GM12872 (cell line): Measurements from ENCODE around the gene GFRA1.

Experiments
- TF ChIP-seq, protein P1 (sequence below): IDR thresholded peaks from 3 replicates; pipeline ENCODE4 v1.5.1; 2011; ENCODE audit warnings: low read depth, mild to moderate bottlenecking, low read length, moderate library complexity; ENCODE audit not compliant: insufficient read depth

GFRA1 gene

DNA sequence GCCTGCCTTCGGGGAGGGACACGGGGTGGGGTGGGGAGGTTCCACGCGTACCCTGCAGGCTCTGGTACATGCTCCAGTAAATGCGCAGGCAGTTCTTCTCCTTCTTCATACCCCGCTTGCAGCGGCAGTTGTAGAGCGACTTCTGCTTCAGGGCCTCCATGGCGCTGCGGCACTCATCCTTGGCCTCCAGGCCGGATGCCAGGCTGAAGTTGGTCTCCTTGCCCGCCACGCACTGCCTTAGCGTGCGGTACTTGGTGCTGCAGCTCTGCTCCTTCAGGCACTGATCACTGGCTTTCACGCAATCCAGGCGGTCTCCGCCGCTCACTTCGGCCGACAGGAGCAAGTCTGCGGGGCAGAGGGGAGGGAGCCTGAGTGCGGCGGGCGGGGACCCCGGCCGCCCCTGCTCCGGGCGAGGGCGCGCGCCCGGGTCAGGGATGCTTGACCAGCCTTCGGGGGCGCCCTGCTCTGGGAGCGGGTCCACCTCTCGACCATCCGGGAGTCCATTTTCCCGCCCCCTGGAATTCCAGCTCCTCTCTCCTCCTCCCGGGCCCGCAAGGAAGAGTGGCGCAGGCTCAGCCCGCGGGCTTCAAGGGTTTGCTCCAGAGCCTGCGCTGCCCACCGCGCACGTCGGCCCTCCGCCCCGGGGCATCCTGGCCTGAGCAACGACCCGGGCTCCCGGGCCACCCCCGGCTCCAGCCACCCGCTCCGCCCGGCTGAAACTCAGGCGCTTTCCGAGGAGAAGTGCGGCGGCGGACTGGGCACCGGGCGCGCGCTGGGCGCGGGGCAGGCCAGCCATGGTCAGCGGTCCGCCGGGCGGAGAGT lies 2.0 kb downstream of the GFRA1 start:
- TF ChIP-seq, protein P1, sequence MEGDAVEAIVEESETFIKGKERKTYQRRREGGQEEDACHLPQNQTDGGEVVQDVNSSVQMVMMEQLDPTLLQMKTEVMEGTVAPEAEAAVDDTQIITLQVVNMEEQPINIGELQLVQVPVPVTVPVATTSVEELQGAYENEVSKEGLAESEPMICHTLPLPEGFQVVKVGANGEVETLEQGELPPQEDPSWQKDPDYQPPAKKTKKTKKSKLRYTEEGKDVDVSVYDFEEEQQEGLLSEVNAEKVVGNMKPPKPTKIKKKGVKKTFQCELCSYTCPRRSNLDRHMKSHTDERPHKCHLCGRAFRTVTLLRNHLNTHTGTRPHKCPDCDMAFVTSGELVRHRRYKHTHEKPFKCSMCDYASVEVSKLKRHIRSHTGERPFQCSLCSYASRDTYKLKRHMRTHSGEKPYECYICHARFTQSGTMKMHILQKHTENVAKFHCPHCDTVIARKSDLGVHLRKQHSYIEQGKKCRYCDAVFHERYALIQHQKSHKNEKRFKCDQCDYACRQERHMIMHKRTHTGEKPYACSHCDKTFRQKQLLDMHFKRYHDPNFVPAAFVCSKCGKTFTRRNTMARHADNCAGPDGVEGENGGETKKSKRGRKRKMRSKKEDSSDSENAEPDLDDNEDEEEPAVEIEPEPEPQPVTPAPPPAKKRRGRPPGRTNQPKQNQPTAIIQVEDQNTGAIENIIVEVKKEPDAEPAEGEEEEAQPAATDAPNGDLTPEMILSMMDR: no peak

DNA sequence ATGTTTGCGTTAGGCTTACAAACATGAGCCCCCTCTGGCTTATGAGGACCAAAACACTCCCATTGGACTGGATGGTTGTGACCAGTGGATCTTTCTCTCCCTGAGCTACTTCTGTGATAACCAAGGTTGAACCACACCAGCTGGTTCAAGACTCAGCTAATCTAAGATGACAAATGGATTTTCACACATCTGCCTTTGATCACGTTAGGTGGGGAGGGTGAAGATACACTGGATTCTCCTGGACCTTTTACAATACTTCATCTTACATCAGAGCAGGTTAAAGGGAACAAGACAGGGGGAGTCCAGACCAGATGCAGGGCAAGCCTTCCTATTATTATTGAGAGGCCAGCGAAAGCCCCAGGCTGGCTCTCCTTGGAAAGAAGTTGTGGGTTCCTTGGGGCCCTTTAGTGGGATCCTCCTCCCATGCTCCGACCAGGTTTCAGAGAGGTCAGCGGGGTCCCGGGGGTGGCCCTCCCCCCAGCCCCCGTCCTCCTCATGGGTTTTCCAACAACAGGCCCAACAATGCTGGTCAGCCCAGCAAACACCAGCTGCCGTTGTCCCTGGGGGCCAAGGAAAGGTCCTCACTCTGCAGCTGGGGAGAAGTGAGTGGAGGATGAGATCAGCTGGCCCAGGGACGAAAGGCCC lies 2.8 kb downstream of the GFRA1 start:
- TF ChIP-seq, protein P1: no peak

DNA sequence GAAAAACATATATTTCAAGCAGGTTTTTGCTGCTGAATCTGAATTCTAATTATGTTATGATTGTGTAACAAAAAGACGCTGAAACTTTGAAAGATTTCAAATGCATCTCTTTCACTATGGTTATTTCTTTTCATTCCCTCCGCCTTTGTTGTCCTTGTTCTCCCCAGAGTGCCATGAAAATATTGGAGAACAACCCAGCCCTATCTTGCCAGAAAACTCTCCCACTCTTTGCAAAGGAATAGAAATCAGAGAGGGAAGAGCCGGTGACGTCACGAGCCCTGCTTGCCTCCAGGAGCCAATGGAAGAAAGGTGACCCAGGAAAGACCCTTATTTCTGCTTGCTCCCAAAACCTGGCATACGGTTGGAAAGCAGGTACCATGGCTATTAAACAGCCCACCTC lies 3.4 kb downstream of the GFRA1 start:
- TF ChIP-seq, protein P1: no peak

DNA sequence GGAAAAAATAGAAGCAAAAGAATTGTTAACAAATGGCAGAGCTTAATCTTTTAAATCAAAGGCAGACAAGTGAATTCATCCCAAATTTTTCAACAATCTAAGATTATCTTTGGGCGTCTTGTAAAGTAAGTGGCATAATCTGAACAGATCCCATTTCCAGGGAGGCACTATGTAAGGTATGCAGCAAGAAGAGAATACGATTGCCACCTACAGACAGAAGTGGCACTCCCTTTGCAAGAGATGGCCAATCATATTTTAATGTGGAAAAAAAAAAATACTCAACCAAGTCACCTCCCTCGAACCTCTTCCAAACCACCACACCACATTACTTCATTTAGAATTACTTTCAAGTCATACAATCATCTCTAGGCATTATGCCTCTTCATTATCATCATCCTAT lies 4.0 kb downstream of the GFRA1 start:
- TF ChIP-seq, protein P1: no peak

DNA sequence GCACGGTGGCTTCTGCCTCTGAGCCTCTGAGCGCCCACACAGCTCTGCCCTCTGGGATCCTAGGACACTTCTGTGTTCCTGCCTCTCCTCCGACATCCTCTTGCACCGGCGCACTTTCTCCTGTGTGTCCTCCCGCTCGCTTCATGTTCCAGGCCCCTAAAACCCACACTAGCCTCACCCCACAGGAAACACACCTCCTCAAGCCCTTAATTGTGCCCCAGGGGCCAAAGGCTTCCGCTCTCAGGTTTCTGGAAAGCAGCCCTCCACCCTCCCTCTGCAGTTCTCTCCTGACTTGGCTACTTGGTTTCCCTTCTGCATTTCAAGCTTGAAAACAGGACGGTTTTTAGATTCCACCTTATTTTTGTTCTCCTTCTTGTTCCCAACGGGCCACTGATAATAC lies 7.3 kb downstream of the GFRA1 start:
- TF ChIP-seq, protein P1: no peak

DNA sequence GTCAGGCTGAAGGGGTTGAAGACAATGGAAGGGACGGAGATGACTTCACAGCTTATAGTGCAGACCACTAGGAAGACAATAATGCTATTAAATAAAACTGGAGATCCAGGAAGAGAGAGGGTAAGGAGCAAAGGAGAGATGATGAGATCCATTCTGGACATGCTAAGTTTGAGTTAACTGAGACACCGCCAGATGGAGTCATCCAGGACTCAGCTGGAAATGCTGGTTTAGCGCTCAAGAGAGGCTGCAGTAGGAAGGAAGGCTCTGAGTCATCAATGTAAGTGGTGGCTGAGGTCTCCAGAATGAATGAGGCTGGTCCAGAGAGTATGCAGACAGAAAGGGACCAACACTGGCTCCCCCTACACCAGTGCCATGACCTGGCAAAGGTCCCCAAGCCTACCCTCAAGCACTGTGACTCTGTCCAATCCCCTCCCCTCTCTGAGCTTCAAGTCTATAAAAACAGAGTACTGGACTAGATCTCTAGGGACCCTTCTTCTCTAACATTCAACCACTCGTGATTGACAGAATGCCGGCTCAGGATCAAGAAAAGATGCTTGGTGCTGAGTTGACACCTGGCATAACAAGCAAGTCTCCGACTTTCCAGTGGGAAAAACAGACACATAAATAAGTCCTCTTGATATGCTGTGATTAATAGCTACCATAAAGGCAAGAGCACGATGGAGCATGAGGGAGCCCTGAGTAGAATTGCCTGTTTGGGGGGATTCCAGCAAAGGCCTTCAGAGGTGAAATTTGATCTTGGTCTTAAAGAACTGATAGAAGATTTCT lies 8.9 kb downstream of the GFRA1 start:
- TF ChIP-seq, protein P1: no peak

DNA sequence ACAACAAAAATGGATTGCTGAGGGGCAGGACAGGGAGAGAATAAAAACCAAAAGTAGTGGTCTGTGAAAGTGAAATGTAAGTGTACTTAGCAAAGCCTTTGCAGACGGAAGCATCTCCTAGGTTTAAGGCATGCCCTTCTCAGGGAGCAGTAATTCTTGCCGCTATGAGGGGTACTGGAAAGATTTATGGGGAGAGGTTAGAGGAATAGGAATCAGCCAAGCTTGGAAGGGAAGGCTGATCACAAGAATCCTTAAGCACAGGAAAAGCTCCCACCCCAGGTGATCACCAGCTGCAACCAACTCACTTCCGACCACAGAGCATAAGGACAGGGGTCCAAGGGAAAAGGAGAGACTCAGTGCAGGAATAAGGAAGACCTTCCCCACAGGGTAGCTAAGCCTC lies 10.3 kb downstream of the GFRA1 start:
- TF ChIP-seq, protein P1: no peak
